ENCODE results near the gene DTNB.

The DTNB gene

GRCh38 chr2:25576596-25576995, 96.8 kb downstream of the DTNB start:
- TF ChIP-seq CTCF (IDR thresholded peaks at IDR 0.05; ENCODE audit: insufficient read depth, low read length, missing control alignments) = no peak
- ChIA-PET CTCF (interaction anchor here (1.3 kb wide), 1 partner anchor 11 kb away, joined by 3 read pairs; no protein-coding TSS in a partner anchor), POLR2A (no interaction called here)
- H3K4me3 ChIP-seq (ENCODE audit: low read depth, low read length) = no peak overlapping the region
- DNase-seq (ENCODE audit: low read depth, low spot score) = no peak

- TF ChIP-seq CTCF (IDR thresholded peaks at IDR 0.05; ENCODE audit: insufficient read depth, low read length, missing control alignments) = no peak
- no peak for DNase-seq (ENCODE audit: low read depth, low spot score)
- ChIA-PET CTCF (no interaction called here), POLR2A (no interaction called here)
- H3K4me3 ChIP-seq (ENCODE audit: low read depth, low read length) = no peak overlapping the region
Observed at GRCh38 chr2:25572638-25573037, 100.7 kb downstream of the DTNB start.

- ChIA-PET CTCF (interaction anchor here (1.5 kb wide), 1 partner anchor 12 kb away, joined by 5 read pairs; no protein-coding TSS in a partner anchor), POLR2A (interaction anchor here (0.7 kb wide), 1 partner anchor 26 kb away, joined by 3 read pairs; no protein-coding TSS in a partner anchor)
- H3K4me3 ChIP-seq (ENCODE audit: low read depth, low read length) = no peak overlapping the region
- no peak for TF ChIP-seq CTCF (IDR thresholded peaks at IDR 0.05; ENCODE audit: insufficient read depth, low read length, missing control alignments)
- no peak for DNase-seq (ENCODE audit: low read depth, low spot score)
Observed at GRCh38 chr2:25570161-25570845, 103.1 kb downstream of the DTNB start.

GRCh38 chr2:25567406-25567805, 106.0 kb downstream of the DTNB start:
- ChIA-PET POLR2A (no interaction called here), CTCF (interaction anchor here (0.7 to 3.8 kb wide), 18 partner anchors 7 to 371 kb away, joined by 3 to 27 read pairs (median 5); partner anchors contain the start of gene DNMT3A)
- no peak overlapping the region for H3K4me3 ChIP-seq (ENCODE audit: low read depth, low read length)
- TF ChIP-seq CTCF (IDR thresholded peaks at IDR 0.05; ENCODE audit: insufficient read depth, low read length, missing control alignments) = peak; percentile 30
- DNase-seq (ENCODE audit: low read depth, low spot score) = no peak

GRCh38 chr2:25566694-25567093, 106.7 kb downstream of the DTNB start:
- ChIA-PET CTCF (interaction anchor here (0.7 to 3.8 kb wide), 22 partner anchors 8 to 371 kb away, joined by 3 to 27 read pairs (median 4); partner anchors contain the start of gene DNMT3A), POLR2A (no interaction called here)
- DNase-seq (ENCODE audit: low read depth, low spot score) = no peak
- no peak for TF ChIP-seq CTCF (IDR thresholded peaks at IDR 0.05; ENCODE audit: insufficient read depth, low read length, missing control alignments)
- H3K4me3 ChIP-seq (ENCODE audit: low read depth, low read length) = no peak overlapping the region

GRCh38 chr2:25566094-25566493, 107.3 kb downstream of the DTNB start:
- POLR2A ChIA-PET = no interaction called here
- no peak for TF ChIP-seq CTCF (IDR thresholded peaks at IDR 0.05; ENCODE audit: insufficient read depth, low read length, missing control alignments)
- DNase-seq (ENCODE audit: low read depth, low spot score) = no peak
- CTCF ChIA-PET = interaction anchor here (0.6 to 3.8 kb wide), 19 partner anchors 9 to 590 kb away, joined by 3 to 27 read pairs (median 5); partner anchors contain the start of gene DNMT3A
- H3K4me3 ChIP-seq (ENCODE audit: low read depth, low read length) = no peak overlapping the region

Measured in AG04449 (cell line).